HEK293 (cell line): ENCODE data around the gene ENDOU.

Experiments
- CTCF ChIA-PET: fragments of 350-600 bp; formaldehyde crosslinking; extraction: SDS; loops from one replicate; lab custom pipeline; 2021; ENCODE audit warnings: antibody characterized with exemption; lab: Yijun Ruan, JAX
- POLR2A ChIA-PET: fragments of 300-600 bp; formaldehyde crosslinking; extraction: SDS; loops from one replicate; lab custom pipeline; 2020; ENCODE audit warnings: antibody characterized with exemption, inconsistent platforms; lab: Yijun Ruan, JAX
- H3K27ac ChIP-seq: fragments of 200-500 bp; sonication (Bioruptor generic); 2 replicates; pipeline ENCODE4 v1.5.1; 2014; ENCODE audit warnings: low read depth, low read length, control low read depth, inconsistent platforms; ENCODE audit errors: extremely low read depth
- H3K36me3 ChIP-seq, 2 experiments: fragments of 200-500 bp in 1 of 2; sonication (Bioruptor generic) in 1 of 2; 1 replicate in 1 of 2; 2 replicates in 1 of 2; pipeline ENCODE4 v1.5.1; 2014 to 2017; ENCODE audit warnings: inconsistent platforms in 2 of 2, low read length in 2 of 2; ENCODE audit not compliant: control insufficient read depth in 2 of 2, insufficient read depth in 1 of 2
- H3K4me1 ChIP-seq: fragments of 200-500 bp; sonication (Bioruptor generic); 2 replicates; pipeline ENCODE4 v1.5.1; 2014; ENCODE audit warnings: mild to moderate bottlenecking, low read length, inconsistent platforms; ENCODE audit not compliant: control insufficient read depth, insufficient read depth
- H3K4me3 ChIP-seq: 2 replicates; pipeline ENCODE4 v1.5.1; 2011; ENCODE audit warnings: low read depth, mild to moderate bottlenecking, control low read depth, low read length, moderate library complexity
- H3K9me3 ChIP-seq: fragments of 200-500 bp; sonication (Bioruptor generic); 2 replicates; pipeline ENCODE4 v1.5.1; 2014; ENCODE audit warnings: low read depth, low read length, inconsistent platforms; ENCODE audit not compliant: control insufficient read depth, insufficient read depth
- EGR2 ChIP-seq: fragments of 450-650 bp; formaldehyde crosslinking; IDR thresholded peaks from 2 replicates; pipeline ENCODE4 v1.5.1; 2016; ENCODE audit warnings: low read depth, missing biosample characterization, missing genetic modification characterization
- GLIS1 ChIP-seq: fragments of 450-650 bp; formaldehyde crosslinking; IDR thresholded peaks from 2 replicates; pipeline ENCODE4 v1.5.1; 2016; ENCODE audit warnings: missing biosample characterization, missing genetic modification characterization
- KLF1 ChIP-seq: fragments of 450-650 bp; formaldehyde crosslinking; IDR thresholded peaks from 2 replicates; pipeline ENCODE4 v1.5.1; 2016; ENCODE audit warnings: missing biosample characterization, missing genetic modification characterization
- KLF16 ChIP-seq: fragments of 450-650 bp; formaldehyde crosslinking; IDR thresholded peaks from 2 replicates; pipeline ENCODE4 v1.5.1; 2017; ENCODE audit warnings: missing biosample characterization, missing genetic modification characterization
- MYNN ChIP-seq: fragments of 450-650 bp; formaldehyde crosslinking; IDR thresholded peaks from 2 replicates; pipeline ENCODE4 v1.5.1; 2016; ENCODE audit warnings: missing biosample characterization, missing genetic modification characterization, borderline replicate concordance
- SALL2 ChIP-seq: fragments of 450-650 bp; formaldehyde crosslinking; IDR thresholded peaks from 2 replicates; pipeline ENCODE4 v1.5.0; 2017; ENCODE audit warnings: missing biosample characterization, mild to moderate bottlenecking, missing genetic modification characterization, borderline replicate concordance
- TRIM28 ChIP-seq: IDR thresholded peaks from 2 replicates; pipeline ENCODE4 v1.6.1; 2011; ENCODE audit warnings: low read length, control low read depth, borderline replicate concordance
- ZBTB20 ChIP-seq: fragments of 450-650 bp; formaldehyde crosslinking; IDR thresholded peaks from 2 replicates; pipeline ENCODE4 v1.5.1; 2016; ENCODE audit warnings: missing biosample characterization, missing genetic modification characterization
- ZFHX2 ChIP-seq: fragments of 450-650 bp; formaldehyde crosslinking; conservative IDR thresholded peaks from 2 replicates; pipeline ENCODE4 v1.5.1; 2016; ENCODE audit warnings: missing biosample characterization, missing genetic modification characterization
- ZFP37 ChIP-seq: fragments of 450-650 bp; formaldehyde crosslinking; IDR thresholded peaks from 2 replicates; pipeline ENCODE4 v1.5.1; 2016; ENCODE audit warnings: missing biosample characterization, missing genetic modification characterization
- ZNF155 ChIP-seq: fragments of 450-650 bp; formaldehyde crosslinking; IDR thresholded peaks from 2 replicates; pipeline ENCODE4 v1.5.1; 2016; ENCODE audit warnings: missing biosample characterization, missing genetic modification characterization
- ZNF302 ChIP-seq: fragments of 450-650 bp; formaldehyde crosslinking; IDR thresholded peaks from 2 replicates; pipeline ENCODE4 v1.5.1; 2016; ENCODE audit warnings: missing biosample characterization, missing genetic modification characterization, low read depth
- ZNF311 ChIP-seq: fragments of 450-650 bp; formaldehyde crosslinking; IDR thresholded peaks from 2 replicates; pipeline ENCODE4 v1.5.1; 2017; ENCODE audit warnings: missing biosample characterization, missing genetic modification characterization, borderline replicate concordance
- ZNF335 ChIP-seq: fragments of 450-650 bp; formaldehyde crosslinking; conservative IDR thresholded peaks from 2 replicates; pipeline ENCODE4 v1.5.1; 2016; ENCODE audit warnings: missing biosample characterization, missing genetic modification characterization
- ZNF404 ChIP-seq: fragments of 450-650 bp; formaldehyde crosslinking; IDR thresholded peaks from 2 replicates; pipeline ENCODE4 v1.5.1; 2017; ENCODE audit warnings: missing biosample characterization, missing genetic modification characterization
- ZNF548 ChIP-seq: fragments of 450-650 bp; formaldehyde crosslinking; IDR thresholded peaks from 2 replicates; pipeline ENCODE4 v1.5.1; 2016; ENCODE audit warnings: missing biosample characterization, missing genetic modification characterization
- ZNF549 ChIP-seq: fragments of 450-650 bp; IDR thresholded peaks from 2 replicates; pipeline ENCODE4 v1.5.1; 2018; ENCODE audit warnings: missing biosample characterization, missing genetic modification characterization, mild to moderate bottlenecking, inconsistent platforms, moderate library complexity
- ZNF610 ChIP-seq: fragments of 450-650 bp; formaldehyde crosslinking; IDR thresholded peaks from 2 replicates; pipeline ENCODE4 v1.5.1; 2016; ENCODE audit warnings: missing biosample characterization, missing genetic modification characterization, borderline replicate concordance
- ZNF654 ChIP-seq: fragments of 450-650 bp; formaldehyde crosslinking; IDR thresholded peaks from 2 replicates; pipeline ENCODE4 v1.5.1; 2016; ENCODE audit warnings: low read depth, missing biosample characterization, missing genetic modification characterization
- ZNF701 ChIP-seq: fragments of 450-650 bp; formaldehyde crosslinking; IDR thresholded peaks from 2 replicates; pipeline ENCODE4 v1.5.1; 2016; ENCODE audit warnings: missing biosample characterization, missing genetic modification characterization
- ZNF76 ChIP-seq: fragments of 450-650 bp; formaldehyde crosslinking; IDR thresholded peaks from 2 replicates; pipeline ENCODE4; 2016; ENCODE audit warnings: low read depth, missing biosample characterization, missing genetic modification characterization, borderline replicate concordance
- TF ChIP-seq, protein P1 (sequence below): fragments of 450-650 bp; formaldehyde crosslinking; IDR thresholded peaks from 2 replicates; pipeline ENCODE4 v1.5.1; 2016; ENCODE audit warnings: missing biosample characterization, missing genetic modification characterization

The ENDOU gene

DNA sequence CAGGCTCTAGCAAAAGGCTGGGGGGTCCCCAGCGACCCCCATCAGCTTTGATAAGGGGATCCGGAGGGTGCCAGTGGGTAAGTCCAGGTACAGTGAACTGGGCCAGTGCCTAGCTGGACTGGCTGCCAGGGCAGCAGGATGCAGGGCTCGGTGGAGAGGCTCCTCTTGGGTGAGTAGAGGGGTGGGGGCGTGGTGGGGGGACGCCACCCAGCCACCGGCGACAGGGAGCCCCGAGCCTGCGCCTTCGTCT, 33.2 kb upstream of the ENDOU start:
- Histone ChIP-seq H3K9me3 (no peaks in the 10 kb centered on the region), H3K27ac (no peak overlapping the region; the same call in 1 of the 2 replicates), H3K36me3 (no peaks in the 10 kb centered on the region), H3K4me3 (peak overlapping the region; percentile 46), H3K4me1 (peaks cover 7% of the 10 kb centered on the region; the same call in 1 of the 2 replicates)
- CTCF ChIA-PET = interaction anchor here (0.9 to 14.1 kb wide), 7 partner anchors 10 to 80 kb away, joined by 4 to 241 read pairs (median 6); partner anchors contain the start of gene SLC48A1
- POLR2A ChIA-PET = interaction anchor here (1.1 to 1.6 kb wide), 3 partner anchors 9 to 15 kb away, joined by 3 to 6 read pairs (median 3); partner anchors contain the start of gene SLC48A1
- no peak for TF ChIP-seq KLF16 (tag by site-specific recombination)
- no peak for TF ChIP-seq GLIS1 (tag by site-specific recombination)
- TF ChIP-seq MYNN (tag by site-specific recombination) = no peak
- TF ChIP-seq ZNF549 (tag by site-specific recombination) = no peak
- no peak for TF ChIP-seq ZNF654 (tag by site-specific recombination)
- TF ChIP-seq ZNF548 (tag by site-specific recombination) = no peak

DNA sequence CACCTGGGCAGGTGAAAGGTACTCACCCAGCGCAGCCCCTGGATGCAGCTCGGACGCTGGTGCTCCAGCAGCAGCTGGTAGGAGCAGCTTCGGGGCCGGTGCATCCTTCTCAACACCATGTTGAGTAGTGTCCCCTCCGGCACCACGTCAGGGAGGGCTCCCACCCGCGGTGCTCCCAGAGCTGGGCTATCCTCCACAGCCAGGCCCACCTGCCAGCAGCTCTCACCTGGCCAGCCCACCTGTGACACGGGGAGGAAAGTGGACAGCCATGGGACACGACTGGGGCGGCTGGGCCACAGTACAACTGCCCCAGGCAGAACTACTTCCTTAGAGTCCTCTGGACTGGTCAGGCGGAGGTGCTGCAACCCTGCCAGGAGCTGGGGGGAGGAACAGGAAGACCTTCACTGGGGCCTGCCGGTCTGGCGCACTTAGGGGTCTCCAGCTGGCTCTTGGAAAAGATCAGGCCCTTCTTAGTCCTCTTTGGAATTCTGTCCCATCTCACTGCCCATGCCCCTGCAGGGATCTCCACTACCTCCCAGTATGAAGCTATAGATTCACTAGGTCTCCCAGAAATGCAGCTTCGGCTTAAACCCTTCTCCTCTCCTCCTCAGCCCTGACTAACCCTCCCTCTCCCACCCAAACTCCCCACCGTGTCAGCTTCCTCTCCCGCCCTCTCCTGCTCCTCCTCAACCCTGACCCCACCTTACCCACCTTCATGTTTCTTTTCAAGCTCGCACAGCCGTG, 32.7 kb upstream of the ENDOU start:
- Histone ChIP-seq H3K4me3 (no peak overlapping the region), H3K4me1 (peaks cover 7% of the 10 kb centered on the region; the same call in 1 of the 2 replicates), H3K9me3 (no peaks in the 10 kb centered on the region), H3K27ac (no peak overlapping the region; the same call in 1 of the 2 replicates), H3K36me3 (no peaks in the 10 kb centered on the region)
- TF ChIP-seq ZNF302 (tag by site-specific recombination) (no peak), SALL2 (tag by site-specific recombination) (no peak)
- POLR2A ChIA-PET = interaction anchor here (0.6 to 1.6 kb wide), 4 partner anchors 9 to 93 kb away, joined by 3 to 6 read pairs (median 4); partner anchors contain the start of gene SLC48A1
- CTCF ChIA-PET = interaction anchor here (0.6 to 14.1 kb wide), 12 partner anchors 9 to 141 kb away, joined by 3 to 241 read pairs (median 4); partner anchors contain the start of gene SLC48A1

DNA sequence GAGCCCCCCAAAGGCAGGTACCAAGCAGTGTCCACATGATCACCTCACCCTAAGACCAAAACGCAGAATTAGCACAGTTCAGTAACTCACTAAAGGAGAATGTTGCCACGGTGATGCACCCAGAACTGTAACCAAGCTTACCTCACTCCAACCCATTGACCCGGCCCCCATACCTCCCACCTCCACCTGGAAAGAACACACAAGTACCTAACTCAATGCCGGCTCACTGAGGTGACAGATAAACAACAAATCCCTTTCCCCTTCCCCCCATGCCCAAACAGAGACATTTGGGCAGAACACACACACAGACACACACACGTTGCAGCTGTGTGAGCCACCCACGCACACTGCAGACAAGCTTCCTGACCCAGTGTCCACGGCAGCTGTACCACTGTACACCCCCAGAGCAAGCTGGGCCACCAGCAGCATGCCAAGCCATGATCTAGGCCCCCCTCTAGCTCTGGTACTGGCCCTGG, 32.1 kb upstream of the ENDOU start:
- H3K4me3 ChIP-seq = no peak overlapping the region
- no peaks in the 10 kb centered on the region for H3K36me3 ChIP-seq
- ChIA-PET CTCF (interaction anchor here (0.6 to 14.1 kb wide), 12 partner anchors 8 to 142 kb away, joined by 3 to 241 read pairs (median 4); partner anchors contain the start of gene SLC48A1), POLR2A (interaction anchor here (1.6 kb wide), 1 partner anchor 11 kb away, joined by 6 read pairs; no protein-coding TSS in a partner anchor)
- H3K4me1 ChIP-seq = peaks cover 7% of the 10 kb centered on the region; the same call in 1 of the 2 replicates
- no peaks in the 10 kb centered on the region for H3K9me3 ChIP-seq
- TF ChIP-seq ZNF610 (tag by site-specific recombination) (no peak), ZNF155 (tag by site-specific recombination) (no peak), EGR2 (tag by site-specific recombination) (peak; percentile 79), ZNF701 (tag by site-specific recombination) (no peak), ZFHX2 (peak; percentile 81), ZNF311 (tag by site-specific recombination) (no peak), ZBTB20 (tag by site-specific recombination) (no peak)
- no peak overlapping the region for H3K27ac ChIP-seq

DNA sequence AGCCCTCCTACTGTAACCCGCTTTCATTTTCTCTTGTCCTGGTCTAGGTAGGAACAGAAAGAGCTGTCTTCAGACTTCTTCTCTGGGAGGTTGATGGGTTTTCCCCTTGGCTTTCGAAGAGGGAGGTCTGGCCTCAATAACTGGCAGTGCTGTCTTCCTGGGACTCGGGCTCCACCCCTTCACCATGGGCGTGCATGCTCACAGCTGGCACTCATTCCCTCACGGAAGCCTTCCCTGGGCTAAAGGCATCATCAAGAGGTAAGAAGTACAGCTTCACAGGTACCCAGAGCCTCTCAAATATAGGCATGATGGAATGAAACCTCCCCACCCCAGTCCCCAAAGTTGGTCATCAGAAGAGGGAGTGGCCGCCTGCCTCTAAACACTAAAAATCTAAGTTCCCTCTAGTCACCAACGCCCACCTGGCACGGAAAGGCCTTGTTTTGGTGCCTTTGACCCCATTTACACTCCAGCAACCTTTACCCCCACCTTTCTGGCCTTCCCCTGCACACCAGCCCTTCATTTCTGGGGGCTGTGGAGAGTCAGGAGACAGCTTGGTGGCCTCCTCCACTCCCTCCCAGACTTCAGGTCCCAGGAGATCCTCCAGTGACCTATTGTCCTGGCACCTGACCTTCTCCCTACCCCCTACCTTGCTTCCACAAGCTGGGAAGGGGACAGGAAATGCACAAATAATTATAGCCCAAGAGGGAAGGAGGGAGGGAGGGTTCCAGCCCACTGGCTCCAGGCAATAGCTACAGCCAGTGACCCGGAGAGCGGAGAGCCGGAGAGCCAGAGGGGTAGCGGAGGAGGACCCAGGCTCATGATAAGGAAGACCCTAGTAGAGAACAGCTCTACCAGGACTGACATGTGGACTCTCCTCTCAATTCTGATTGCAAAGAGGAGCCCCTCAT, 30.6 kb upstream of the ENDOU start:
- ChIA-PET POLR2A (interaction anchor here (0.7 to 1.0 kb wide), 3 partner anchors 11 to 52 kb away, joined by 3 to 4 read pairs (median 3); no protein-coding TSS in a partner anchor), CTCF (interaction anchor here (1.1 to 14.1 kb wide), 7 partner anchors 12 to 82 kb away, joined by 4 to 241 read pairs (median 11); partner anchors contain the start of gene SLC48A1)
- H3K9me3 ChIP-seq = no peaks in the 10 kb centered on the region
- peaks cover 7% of the 10 kb centered on the region; the same call in 1 of the 2 replicates for H3K4me1 ChIP-seq
- H3K4me3 ChIP-seq = no peak overlapping the region
- H3K27ac ChIP-seq = no peak overlapping the region
- no peaks in the 10 kb centered on the region for H3K36me3 ChIP-seq
- TF ChIP-seq SALL2 (tag by site-specific recombination) (no peak), KLF1 (no peak), EGR2 (tag by site-specific recombination) (no peak), ZNF404 (tag by site-specific recombination) (no peak), ZFP37 (tag by site-specific recombination) (no peak), TRIM28 (no peak), ZNF76 (tag by site-specific recombination) (no peak), ZNF335 (no peak)
- TF ChIP-seq, protein P1, sequence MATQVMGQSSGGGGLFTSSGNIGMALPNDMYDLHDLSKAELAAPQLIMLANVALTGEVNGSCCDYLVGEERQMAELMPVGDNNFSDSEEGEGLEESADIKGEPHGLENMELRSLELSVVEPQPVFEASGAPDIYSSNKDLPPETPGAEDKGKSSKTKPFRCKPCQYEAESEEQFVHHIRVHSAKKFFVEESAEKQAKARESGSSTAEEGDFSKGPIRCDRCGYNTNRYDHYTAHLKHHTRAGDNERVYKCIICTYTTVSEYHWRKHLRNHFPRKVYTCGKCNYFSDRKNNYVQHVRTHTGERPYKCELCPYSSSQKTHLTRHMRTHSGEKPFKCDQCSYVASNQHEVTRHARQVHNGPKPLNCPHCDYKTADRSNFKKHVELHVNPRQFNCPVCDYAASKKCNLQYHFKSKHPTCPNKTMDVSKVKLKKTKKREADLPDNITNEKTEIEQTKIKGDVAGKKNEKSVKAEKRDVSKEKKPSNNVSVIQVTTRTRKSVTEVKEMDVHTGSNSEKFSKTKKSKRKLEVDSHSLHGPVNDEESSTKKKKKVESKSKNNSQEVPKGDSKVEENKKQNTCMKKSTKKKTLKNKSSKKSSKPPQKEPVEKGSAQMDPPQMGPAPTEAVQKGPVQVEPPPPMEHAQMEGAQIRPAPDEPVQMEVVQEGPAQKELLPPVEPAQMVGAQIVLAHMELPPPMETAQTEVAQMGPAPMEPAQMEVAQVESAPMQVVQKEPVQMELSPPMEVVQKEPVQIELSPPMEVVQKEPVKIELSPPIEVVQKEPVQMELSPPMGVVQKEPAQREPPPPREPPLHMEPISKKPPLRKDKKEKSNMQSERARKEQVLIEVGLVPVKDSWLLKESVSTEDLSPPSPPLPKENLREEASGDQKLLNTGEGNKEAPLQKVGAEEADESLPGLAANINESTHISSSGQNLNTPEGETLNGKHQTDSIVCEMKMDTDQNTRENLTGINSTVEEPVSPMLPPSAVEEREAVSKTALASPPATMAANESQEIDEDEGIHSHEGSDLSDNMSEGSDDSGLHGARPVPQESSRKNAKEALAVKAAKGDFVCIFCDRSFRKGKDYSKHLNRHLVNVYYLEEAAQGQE = no peak
